H1 (cell line): Measurements from ENCODE around the gene BAHD1. TPM values are rescaled to one million over a fixed set of nuclear protein-coding genes. Genes with fewer than 3 reads are reported as not detected.

Source experiments
- CTCF ChIA-PET: fragments of 300-600 bp; sonication (Branson Sonifier 250); formaldehyde crosslinking; loops from one replicate; lab custom pipeline; 2021; ENCODE audit not compliant: partially characterized antibody; lab: Charles Lee
- POLR2A ChIA-PET: fragments of 300-600 bp; sonication (Branson Sonifier 250); formaldehyde crosslinking; loops from one replicate; lab custom pipeline; 2021; ENCODE audit warnings: inconsistent platforms; ENCODE audit not compliant: partially characterized antibody; lab: Charles Lee
- DNase-seq, 2 experiments: peaks; one replicate each; pipeline versions ENCODE4 v3.0.0 to v3.0.0-alpha.2; 2010 to 2022; ENCODE audit warnings: low spot score in 2 of 2, low read depth in 1 of 2, mixed read lengths in 1 of 2
- FAIRE-seq: peaks from 2 replicates; lab custom pipeline; 2011; peaks lifted over from hg19 to GRCh38; lab: Jason Lieb, UNC
- H2AFZ ChIP-seq: 2 replicates; pipeline ENCODE4 v1.8.1; 2012; ENCODE audit warnings: low read length, inconsistent platforms
- H2AK5ac ChIP-seq: 2 replicates; pipeline ENCODE4 v1.6.1; 2013; ENCODE audit warnings: low read depth, low read length
- H2BK120ac ChIP-seq: replicated peaks from 2 replicates; pipeline ENCODE3; 2013; ENCODE audit warnings: low read depth, low read length, inconsistent platforms
- H2BK12ac ChIP-seq: 2 replicates; pipeline ENCODE4 v1.6.1; 2013; ENCODE audit warnings: low read depth, low read length
- H2BK15ac ChIP-seq: 2 replicates; pipeline ENCODE4 v1.6.1; 2013; ENCODE audit warnings: low read length
- H2BK20ac ChIP-seq: 2 replicates; pipeline ENCODE4 v1.6.1; 2013; ENCODE audit warnings: low read length
- H2BK5ac ChIP-seq: 2 replicates; pipeline ENCODE4 v1.6.1; 2013; ENCODE audit warnings: low read depth, low read length
- H3K14ac ChIP-seq: 2 replicates; pipeline ENCODE4 v1.6.1; 2013; ENCODE audit warnings: inconsistent platforms; ENCODE audit not compliant: insufficient read length
- H3K18ac ChIP-seq: 2 replicates; pipeline ENCODE4 v1.6.1; 2013; ENCODE audit warnings: low read length; ENCODE audit errors: extremely low read depth
- H3K23ac ChIP-seq: 2 replicates; pipeline ENCODE4 v1.6.1; 2013; ENCODE audit warnings: inconsistent platforms; ENCODE audit not compliant: insufficient read length
- H3K23me2 ChIP-seq: 2 replicates; pipeline ENCODE4 v1.6.1; 2013; ENCODE audit warnings: low read depth, low read length
- H3K27ac ChIP-seq: 2 replicates; pipeline ENCODE4 v1.6.1; 2011; ENCODE audit warnings: low read depth, low read length, inconsistent platforms
- H3K27me3 ChIP-seq, 4 experiments: replicated peaks in 1 of 4; 1 replicate in 1 of 4; 2 replicates in 3 of 4; pipeline versions ENCODE4 v1.6.1 to v1.8.1; 2011 to 2013; ENCODE audit warnings: low read length in 3 of 4, mild to moderate bottlenecking in 3 of 4, inconsistent platforms in 2 of 4, mixed read lengths in 2 of 4, moderate library complexity in 1 of 4; ENCODE audit not compliant: control insufficient read depth in 3 of 4, insufficient read depth in 3 of 4; ENCODE audit errors: extremely low read depth in 1 of 4
- H3K36me3 ChIP-seq, 4 experiments: 2 replicates each; pipeline versions ENCODE4 v1.6.1 to v1.8.1; 2011 to 2013; ENCODE audit warnings: mild to moderate bottlenecking in 4 of 4, low read length in 3 of 4, moderate library complexity in 2 of 4, control low read depth in 1 of 4, inconsistent platforms in 1 of 4; ENCODE audit not compliant: insufficient read depth in 4 of 4, control insufficient read depth in 2 of 4
- H3K4ac ChIP-seq: replicated peaks from 2 replicates; pipeline ENCODE3; 2013; ENCODE audit warnings: low read length, low read depth, mixed read lengths, inconsistent platforms; ENCODE audit not compliant: insufficient read length
- H3K4me1 ChIP-seq, 4 experiments: replicated peaks in 1 of 4; 1 replicate in 1 of 4; 2 replicates in 3 of 4; pipeline versions ENCODE4 v1.6.1 to v1.8.1; 2011 to 2013; ENCODE audit warnings: low read length in 3 of 4, inconsistent platforms in 2 of 4, mixed read lengths in 1 of 4; ENCODE audit not compliant: insufficient read depth in 4 of 4, control insufficient read depth in 3 of 4
- H3K4me2 ChIP-seq, 2 experiments: 2 replicates each; pipeline versions ENCODE4 v1.6.1 to v1.8.1; 2011 to 2013; ENCODE audit warnings: low read depth in 2 of 2, low read length in 2 of 2, control low read depth in 1 of 2, inconsistent platforms in 1 of 2, mild to moderate bottlenecking in 1 of 2; ENCODE audit not compliant: insufficient read depth in 1 of 2
- H3K4me3 ChIP-seq, 4 experiments: fragments of 200-600, 300-600 bp in 1 of 4; sonication (generic), shearing (Covaris generic), sonication (Bioruptor Twin) in 1 of 4; 2 replicates each; pipeline versions ENCODE4 v1.5.1 to v1.8.1; 2011 to 2016; ENCODE audit warnings: low read length in 4 of 4, low read depth in 3 of 4, control low read depth in 2 of 4, inconsistent platforms in 2 of 4, mild to moderate bottlenecking in 2 of 4, mixed read lengths in 1 of 4, moderate library complexity in 1 of 4; ENCODE audit not compliant: insufficient read depth in 2 of 4; ENCODE audit errors: extremely low read depth in 1 of 4
- H3K56ac ChIP-seq: replicated peaks from 2 replicates; pipeline ENCODE3; 2013; ENCODE audit warnings: low read depth, mild to moderate bottlenecking, mixed read lengths, low read length, inconsistent platforms; ENCODE audit not compliant: insufficient read length
- H3K79me1 ChIP-seq: 2 replicates; pipeline ENCODE4 v1.6.1; 2013; ENCODE audit warnings: low read depth, low read length, control low read depth
- H3K79me2 ChIP-seq, 2 experiments: 2 replicates each; pipeline versions ENCODE4 v1.6.1 to v1.8.1; 2012 to 2013; ENCODE audit warnings: low read length in 2 of 2, mild to moderate bottlenecking in 2 of 2, inconsistent platforms in 1 of 2; ENCODE audit not compliant: insufficient read depth in 2 of 2, control insufficient read depth in 1 of 2
- H3K9ac ChIP-seq, 4 experiments: replicated peaks in 1 of 4; 1 replicate in 1 of 4; 2 replicates in 3 of 4; pipeline versions ENCODE4 v1.6.1 to v1.8.1; 2011 to 2013; ENCODE audit warnings: low read depth in 3 of 4, low read length in 3 of 4, control low read depth in 2 of 4, mild to moderate bottlenecking in 2 of 4, moderate library complexity in 2 of 4, inconsistent platforms in 1 of 4; ENCODE audit errors: extremely low read depth in 1 of 4
- H3K9me3 ChIP-seq, 2 experiments: 2 replicates each; pipeline versions ENCODE4 v1.6.1 to v1.8.1; 2012 to 2013; ENCODE audit warnings: mild to moderate bottlenecking in 2 of 2, moderate library complexity in 2 of 2, control low read depth in 1 of 2, inconsistent platforms in 1 of 2, low read depth in 1 of 2, low read length in 1 of 2, mixed read lengths in 1 of 2; ENCODE audit not compliant: insufficient read depth in 2 of 2
- H4K20me1 ChIP-seq, 2 experiments: replicated peaks in 1 of 2; 2 replicates each; pipeline versions ENCODE3 to v1.8.1; 2011 to 2013; ENCODE audit warnings: inconsistent platforms in 2 of 2, low read length in 2 of 2, mild to moderate bottlenecking in 1 of 2; ENCODE audit not compliant: insufficient read depth in 2 of 2, control insufficient read depth in 1 of 2
- H4K5ac ChIP-seq: 2 replicates; pipeline ENCODE4 v1.6.1; 2013; ENCODE audit warnings: low read length, low read depth, mixed read lengths, inconsistent platforms; ENCODE audit not compliant: insufficient read length
- H4K8ac ChIP-seq: 2 replicates; pipeline ENCODE4 v1.8.0; 2013; ENCODE audit warnings: mild to moderate bottlenecking, moderate library complexity, low read length, inconsistent platforms; ENCODE audit not compliant: insufficient read depth; ENCODE audit errors: extremely low read depth
- H4K91ac ChIP-seq: replicated peaks from 2 replicates; pipeline ENCODE3; 2013; ENCODE audit warnings: low read length, mixed read lengths, inconsistent platforms; ENCODE audit not compliant: insufficient read length
- CTBP2 ChIP-seq: IDR thresholded peaks from 2 replicates; pipeline ENCODE4 v1.7.0; 2011; ENCODE audit warnings: borderline replicate concordance, mild to moderate bottlenecking, moderate library complexity, mixed read lengths, low read length; ENCODE audit not compliant: insufficient read depth, insufficient read length
- PHF8 ChIP-seq: fragments of 200-600 bp; sonication (generic); conservative IDR thresholded peaks from 2 replicates; pipeline ENCODE4 v1.7.1; 2012; ENCODE audit warnings: low read depth, mild to moderate bottlenecking, inconsistent platforms, low read length, moderate library complexity
- RAD21 ChIP-seq, 2 experiments: IDR thresholded peaks in 1 of 2; conservative IDR thresholded peaks in 1 of 2; 2 replicates each; pipeline ENCODE4 v1.6.1; 2011; ENCODE audit warnings: low read depth in 2 of 2, low read length in 2 of 2, improper control_type of control experiment in 1 of 2, inconsistent platforms in 1 of 2, mild to moderate bottlenecking in 1 of 2, moderate library complexity in 1 of 2
- YY1 ChIP-seq: IDR thresholded peaks from 2 replicates; pipeline ENCODE4 v1.6.1; 2011; ENCODE audit warnings: low read depth, mild to moderate bottlenecking, low read length
- WGBS, 2 experiments: shearing (Covaris generic) in 1 of 2; methylation state at CpG; one replicate each; pipeline versions ENCODE4 v1.1.6 to v1.1.7; 2013 to 2015; ENCODE audit warnings: low lambda C conversion rate in 2 of 2, mixed read lengths in 2 of 2, inconsistent platforms in 1 of 2, low coverage in 1 of 2, missing lambda C conversion rate in 1 of 2; ENCODE audit not compliant: insufficient replicate concordance in 2 of 2, insufficient coverage in 1 of 2, insufficient read length in 1 of 2; ENCODE audit errors: extremely low coverage in 1 of 2, missing lambda C conversion rate in 1 of 2; 5-methylcytosine and 5-hydroxymethylcytosine counted together
- polyA plus RNA-seq, 7 experiments: library from polyadenylated mRNA; depleted of rRNA in 3 of 7; stranded (reverse) in 5 of 7; unstranded in 2 of 7; fragments of >200 nt in 5 of 7; fragments of 200-250 nt in 2 of 7; gene quantifications; 1 replicate in 5 of 7; 2 replicates in 1 of 7; 4 replicates in 1 of 7; pipeline versions ENCODE4 v1.2.1 to v1.2.3, GENCODE V29; 2011 to 2013; ENCODE audit warnings: missing spikeins in 2 of 7, mixed read lengths in 2 of 7
- total RNA-seq: library from RNA; stranded (reverse); fragmentation: NEBNext Ultra II Directional; extraction: Animal tissue kit (Norgen Biotek cat#: 25700); gene quantifications from 2 replicates; pipeline ENCODE4 v1.2.1, GENCODE V29; 2021
- TF ChIP-seq, protein P1 (sequence below), 3 experiments: IDR thresholded peaks; 1 replicate in 2 of 3; 2 replicates in 1 of 3; pipeline versions ENCODE4 v1.5.1 to v1.6.1; 2011; ENCODE audit warnings: low read length in 3 of 3, mild to moderate bottlenecking in 3 of 3, inconsistent platforms in 2 of 3, low read depth in 1 of 3, moderate library complexity in 1 of 3; ENCODE audit not compliant: insufficient read depth in 1 of 3; ENCODE audit errors: control extremely low read depth in 1 of 3
- TF ChIP-seq, protein P2 (sequence below): IDR thresholded peaks from 2 replicates; pipeline ENCODE4 v1.6.1; 2012; ENCODE audit warnings: inconsistent platforms
- TF ChIP-seq, protein P3 (sequence below): IDR thresholded peaks from 2 replicates; pipeline ENCODE4 v1.6.1; 2012; ENCODE audit warnings: inconsistent platforms

Gene BAHD1
- total and polyA plus RNA-seq, 2 of the 8 experiments (the other 6 are each of a cell fraction or from before 2014, with no cell fraction given) = 15.0 to 38.9 TPM

DNA sequence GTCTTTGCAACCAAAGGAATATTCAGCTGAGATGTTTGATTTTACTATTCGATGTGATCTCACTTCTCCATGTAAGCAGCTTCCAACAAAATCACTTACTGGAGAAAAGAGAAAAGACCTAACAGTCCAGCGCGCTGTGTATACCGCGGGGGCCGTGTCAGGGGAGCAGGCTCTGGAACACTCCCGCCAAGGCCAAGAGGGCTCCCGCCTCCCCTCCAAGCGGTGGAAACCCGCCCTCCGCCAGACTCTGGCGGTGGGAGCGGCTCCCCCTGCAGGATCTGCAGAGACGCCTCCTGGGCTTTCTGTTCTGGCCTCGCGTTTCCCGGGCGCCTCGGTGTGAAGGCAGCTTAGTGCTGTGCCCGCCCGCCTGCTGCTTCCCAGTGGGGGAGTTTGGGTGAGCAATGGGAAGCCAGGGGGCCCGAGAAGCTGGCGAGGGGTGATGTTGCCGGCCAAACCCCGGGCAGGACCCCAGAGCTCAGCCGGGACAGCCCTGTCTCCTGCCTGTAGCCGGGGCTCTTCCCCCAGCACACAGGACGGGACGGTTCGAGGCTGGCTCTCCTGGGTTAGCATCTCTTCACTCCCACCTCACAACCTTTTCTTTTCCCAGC is 66.3 kb downstream of the BAHD1 start:
- Histone ChIP-seq H2AK5ac (no peak overlapping the region), H2BK12ac (no peak overlapping the region), H3K4me3 (peak overlapping the region in 3 of 4 experiments; percentile 14 to 55 (median 36); a peak in 5 of 8 replicates), H3K18ac (peak overlapping the region; percentile 71; the same call in 1 of the 2 replicates), H2BK120ac (no peak overlapping the region), H3K23ac (no peak overlapping the region), H4K91ac (no peak overlapping the region), H4K8ac (no peak overlapping the region), H3K27ac (no peak overlapping the region), H3K23me2 (peaks cover 9% of the 10 kb centered on the region), H2AFZ (peak overlapping the region; percentile 75; the same call in 1 of the 2 replicates), H3K4me2 (peak overlapping the region; percentile 13 to 67; a peak in 3 of 4 replicates), H3K9me3 (no peaks in the 10 kb centered on the region), H3K36me3 (no peaks in the 10 kb centered on the region), H3K4ac (no peak overlapping the region), H3K27me3 (peaks cover 0 to 25% (median 18%) of the 10 kb centered on the region in 4 experiments; a peak in 6 of 7 replicates), H2BK20ac (no peak overlapping the region), H4K20me1 (no peaks in the 10 kb centered on the region), H2BK5ac (no peak overlapping the region), H3K79me2 (no peaks in the 10 kb centered on the region), H3K14ac (no peak overlapping the region), H2BK15ac (no peak overlapping the region), H3K56ac (peak overlapping the region; percentile 23), H3K9ac (no peak overlapping the region; a peak in 1 of 7 replicates), H3K4me1 (peaks cover 4 to 8% (median 6%) of the 10 kb centered on the region in 4 experiments; a peak in 6 of 7 replicates), H3K79me1 (no peaks in the 10 kb centered on the region), H4K5ac (no peak overlapping the region)
- DNase-seq (peak in 1 of 2 experiments; percentile 87), FAIRE-seq (no peak)
- WGBS, 2 experiments = 12% methylated on average over 30 of the region's 30 CpGs; no CpG with 5 or more reads in 1 of the 2 experiments
- ChIA-PET CTCF (interaction anchor here (0.6 to 4.6 kb wide), 24 partner anchors 9 to 641 kb away, joined by 3 to 26 read pairs (median 4); partner anchors contain the start of gene CCDC32), POLR2A (interaction anchor here (0.7 to 1.8 kb wide), 4 partner anchors 37 to 68 kb away, joined by 3 to 6 read pairs (median 4); partner anchors contain the start of gene CHST14)
- TF ChIP-seq, protein P1, sequence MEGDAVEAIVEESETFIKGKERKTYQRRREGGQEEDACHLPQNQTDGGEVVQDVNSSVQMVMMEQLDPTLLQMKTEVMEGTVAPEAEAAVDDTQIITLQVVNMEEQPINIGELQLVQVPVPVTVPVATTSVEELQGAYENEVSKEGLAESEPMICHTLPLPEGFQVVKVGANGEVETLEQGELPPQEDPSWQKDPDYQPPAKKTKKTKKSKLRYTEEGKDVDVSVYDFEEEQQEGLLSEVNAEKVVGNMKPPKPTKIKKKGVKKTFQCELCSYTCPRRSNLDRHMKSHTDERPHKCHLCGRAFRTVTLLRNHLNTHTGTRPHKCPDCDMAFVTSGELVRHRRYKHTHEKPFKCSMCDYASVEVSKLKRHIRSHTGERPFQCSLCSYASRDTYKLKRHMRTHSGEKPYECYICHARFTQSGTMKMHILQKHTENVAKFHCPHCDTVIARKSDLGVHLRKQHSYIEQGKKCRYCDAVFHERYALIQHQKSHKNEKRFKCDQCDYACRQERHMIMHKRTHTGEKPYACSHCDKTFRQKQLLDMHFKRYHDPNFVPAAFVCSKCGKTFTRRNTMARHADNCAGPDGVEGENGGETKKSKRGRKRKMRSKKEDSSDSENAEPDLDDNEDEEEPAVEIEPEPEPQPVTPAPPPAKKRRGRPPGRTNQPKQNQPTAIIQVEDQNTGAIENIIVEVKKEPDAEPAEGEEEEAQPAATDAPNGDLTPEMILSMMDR (IDR thresholded peaks at IDR 0.05; ENCODE audit: control extremely low read depth in 1 of 3, insufficient read depth in 1 of 3, low read depth in 1 of 3, low read length in 3 of 3) = peak; percentile 70 to 85 (median 77)
- peak; percentile 67 to 76 for TF ChIP-seq RAD21 (IDR thresholded peaks at IDR 0.05 in 1 of 2, conservative IDR thresholded peaks at IDR 0.05 in 1 of 2; ENCODE audit: low read depth in 2 of 2, low read length in 2 of 2)
- TF ChIP-seq PHF8 = no peak; the same call in 1 of the 2 replicates
- TF ChIP-seq CTBP2 = peak; percentile 45
- 0 out of 2 replicates have a peak, but pooled peaks have one; percentile 39 for TF ChIP-seq YY1
- TF ChIP-seq, protein P2, sequence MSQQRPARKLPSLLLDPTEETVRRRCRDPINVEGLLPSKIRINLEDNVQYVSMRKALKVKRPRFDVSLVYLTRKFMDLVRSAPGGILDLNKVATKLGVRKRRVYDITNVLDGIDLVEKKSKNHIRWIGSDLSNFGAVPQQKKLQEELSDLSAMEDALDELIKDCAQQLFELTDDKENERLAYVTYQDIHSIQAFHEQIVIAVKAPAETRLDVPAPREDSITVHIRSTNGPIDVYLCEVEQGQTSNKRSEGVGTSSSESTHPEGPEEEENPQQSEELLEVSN = peak; percentile 66; the same call in 1 of the 2 replicates
- TF ChIP-seq, protein P3, sequence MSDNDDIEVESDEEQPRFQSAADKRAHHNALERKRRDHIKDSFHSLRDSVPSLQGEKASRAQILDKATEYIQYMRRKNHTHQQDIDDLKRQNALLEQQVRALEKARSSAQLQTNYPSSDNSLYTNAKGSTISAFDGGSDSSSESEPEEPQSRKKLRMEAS = peak; percentile 48
